Measurements from ENCODE around the gene TGM4.

The TGM4 gene

GRCh38 chr3:44867421-44868111, 6.8 kb upstream of the TGM4 start:
- TF ChIP-seq CTCF (IDR thresholded peaks at IDR 0.05), result no peak
- no peaks in the 10 kb centered on the region for H3K9me3 ChIP-seq
- no peak overlapping the region for H3K27ac ChIP-seq
- peaks cover 2% of the 10 kb centered on the region in 2 experiments for H3K4me1 ChIP-seq (ENCODE audit: control insufficient read depth in 1 of 2, insufficient read depth in 1 of 2, low read depth in 1 of 2, low read length in 1 of 2)
- H3K4me3 ChIP-seq (ENCODE audit: low read depth in 1 of 2, low read length in 1 of 2), result no peak overlapping the region
- no peaks in the 10 kb centered on the region for H3K27me3 ChIP-seq
- peaks cover 7% of the 10 kb centered on the region for H3K36me3 ChIP-seq

GRCh38 chr3:44870375-44871061, 3.9 kb upstream of the TGM4 start:
- no peak overlapping the region for H3K27ac ChIP-seq

GRCh38 chr3:44875596-44875995, 1.2 kb downstream of the TGM4 start:
- H3K4me1 ChIP-seq (ENCODE audit: control insufficient read depth in 1 of 2, insufficient read depth in 1 of 2, low read depth in 1 of 2, low read length in 1 of 2), result no peaks in the 10 kb centered on the region
- H3K27ac ChIP-seq, result no peak overlapping the region
- no peaks in the 10 kb centered on the region for H3K36me3 ChIP-seq
- H3K9me3 ChIP-seq, result no peaks in the 10 kb centered on the region
- no peak for TF ChIP-seq CTCF (IDR thresholded peaks at IDR 0.05)
- no peak overlapping the region for H3K4me3 ChIP-seq (ENCODE audit: low read depth in 1 of 2, low read length in 1 of 2)
- H3K27me3 ChIP-seq, result no peaks in the 10 kb centered on the region

More at GRCh38 chr3:44870375-44871061, 3.9 kb upstream of the TGM4 start:
- H3K4me3 ChIP-seq (ENCODE audit: low read depth in 1 of 2, low read length in 1 of 2), result no peak overlapping the region
- no peak for TF ChIP-seq CTCF (IDR thresholded peaks at IDR 0.05)
- H3K36me3 ChIP-seq, result peaks cover 2% of the 10 kb centered on the region
- H3K4me1 ChIP-seq (ENCODE audit: control insufficient read depth in 1 of 2, insufficient read depth in 1 of 2, low read depth in 1 of 2, low read length in 1 of 2), result no peaks in the 10 kb centered on the region
- H3K9me3 ChIP-seq, result no peaks in the 10 kb centered on the region
- H3K27me3 ChIP-seq, result no peaks in the 10 kb centered on the region

GRCh38 chr3:44877333-44877732, 2.9 kb downstream of the TGM4 start:
- Histone ChIP-seq H3K27ac (no peak overlapping the region), H3K27me3 (no peaks in the 10 kb centered on the region), H3K9me3 (no peaks in the 10 kb centered on the region), H3K36me3 (no peaks in the 10 kb centered on the region), H3K4me3 (ENCODE audit: low read depth in 1 of 2, low read length in 1 of 2) (no peak overlapping the region), H3K4me1 (ENCODE audit: control insufficient read depth in 1 of 2, insufficient read depth in 1 of 2, low read depth in 1 of 2, low read length in 1 of 2) (no peaks in the 10 kb centered on the region)
- TF ChIP-seq CTCF (IDR thresholded peaks at IDR 0.05), result no peak

- Histone ChIP-seq H3K4me3 (ENCODE audit: low read depth in 1 of 2, low read length in 1 of 2) (no peak overlapping the region), H3K36me3 (no peaks in the 10 kb centered on the region), H3K4me1 (ENCODE audit: control insufficient read depth in 1 of 2, insufficient read depth in 1 of 2, low read depth in 1 of 2, low read length in 1 of 2) (no peaks in the 10 kb centered on the region), H3K27me3 (no peaks in the 10 kb centered on the region), H3K9me3 (no peaks in the 10 kb centered on the region), H3K27ac (no peak overlapping the region)
- no peak for TF ChIP-seq CTCF (IDR thresholded peaks at IDR 0.05)
These were observed 5.9 kb downstream of the TGM4 start for GRCh38 chr3:44880284-44880683.
